Astrocyte (in vitro differentiated cells and primary cell): Measurements from ENCODE around the gene ZNF341. TPM values are rescaled to one million over a fixed set of nuclear protein-coding genes. Genes with fewer than 3 reads are reported as not detected.

ENCODE experiments used
- DNase-seq: peaks from one replicate; pipeline ENCODE4 v3.0.0-alpha.2; 2010; ENCODE audit warnings: low read depth
- FAIRE-seq: peaks from 2 replicates; lab custom pipeline; 2011; peaks lifted over from hg19 to GRCh38; lab: Jason Lieb, UNC
- H2AFZ ChIP-seq: 2 replicates; pipeline ENCODE4 v1.6.0; 2012; ENCODE audit warnings: low read depth, low read length, inconsistent platforms
- H3K27ac ChIP-seq: 2 replicates; pipeline ENCODE4 v1.5.1; 2011; ENCODE audit warnings: low read depth, low read length, inconsistent platforms
- H3K27me3 ChIP-seq: 2 replicates; pipeline ENCODE4 v1.6.0; 2011; ENCODE audit warnings: low read length, inconsistent platforms; ENCODE audit not compliant: insufficient read depth
- H3K36me3 ChIP-seq: 2 replicates; pipeline ENCODE4 v1.5.1; 2011; ENCODE audit warnings: low read length, inconsistent platforms; ENCODE audit not compliant: insufficient read depth
- H3K4me1 ChIP-seq: 2 replicates; pipeline ENCODE4 v1.5.1; 2011; ENCODE audit warnings: low read length, inconsistent platforms; ENCODE audit not compliant: insufficient read depth
- H3K4me2 ChIP-seq: 2 replicates; pipeline ENCODE4 v1.6.0; 2012; ENCODE audit warnings: low read length, inconsistent platforms
- H3K4me3 ChIP-seq: 2 replicates; pipeline ENCODE4 v1.5.1; 2011; ENCODE audit warnings: low read depth, mild to moderate bottlenecking, low read length, inconsistent platforms; ENCODE audit not compliant: insufficient read depth
- H3K79me2 ChIP-seq: 2 replicates; pipeline ENCODE4 v1.6.0; 2012; ENCODE audit warnings: mild to moderate bottlenecking, low read length, inconsistent platforms; ENCODE audit not compliant: insufficient read depth
- H3K9ac ChIP-seq: 2 replicates; pipeline ENCODE4 v1.6.0; 2012; ENCODE audit warnings: mild to moderate bottlenecking, low read length, inconsistent platforms
- H3K9me3 ChIP-seq: 2 replicates; pipeline ENCODE4 v1.5.1; 2012; ENCODE audit warnings: low read depth, mild to moderate bottlenecking, low read length, inconsistent platforms; ENCODE audit not compliant: insufficient read depth
- H4K20me1 ChIP-seq: 2 replicates; pipeline ENCODE4 v1.6.0; 2012; ENCODE audit warnings: low read length, inconsistent platforms; ENCODE audit not compliant: insufficient read depth
- H3K27ac Mint-ChIP-seq: one replicate; pipeline ENCODE4 v1.8.0; 2021; ENCODE audit warnings: mild to moderate bottlenecking, mixed read lengths; ENCODE audit not compliant: unreplicated experiment
- H3K27me3 Mint-ChIP-seq: one replicate; pipeline ENCODE4 v1.8.0; 2021; ENCODE audit warnings: low read depth, mixed read lengths; ENCODE audit not compliant: unreplicated experiment
- H3K36me3 Mint-ChIP-seq: one replicate; pipeline ENCODE4 v1.8.0; 2021; ENCODE audit warnings: low read depth, mixed read lengths; ENCODE audit not compliant: unreplicated experiment
- H3K4me1 Mint-ChIP-seq: one replicate; pipeline ENCODE4 v1.8.0; 2021; ENCODE audit warnings: low read depth, mixed read lengths; ENCODE audit not compliant: unreplicated experiment
- H3K4me3 Mint-ChIP-seq: one replicate; pipeline ENCODE4 v1.8.0; 2021; ENCODE audit warnings: mild to moderate bottlenecking, moderate library complexity, mixed read lengths; ENCODE audit not compliant: unreplicated experiment
- H3K9me3 Mint-ChIP-seq: one replicate; pipeline ENCODE4 v1.8.0; 2021; ENCODE audit warnings: mild to moderate bottlenecking, mixed read lengths; ENCODE audit not compliant: unreplicated experiment
- EZH2 ChIP-seq: IDR thresholded peaks from 2 replicates; pipeline ENCODE4 v1.6.1; 2012; ENCODE audit warnings: mild to moderate bottlenecking, low read length, inconsistent platforms; ENCODE audit not compliant: insufficient read depth
- total RNA-seq: library from RNA; stranded (reverse); gene quantifications from 2 replicates; pipeline ENCODE4 v1.2.1, GENCODE V29; 2021
- TF ChIP-seq, protein P1 (sequence below): IDR thresholded peaks from 2 replicates; pipeline ENCODE4 v1.5.1; 2011; ENCODE audit warnings: low read depth, mild to moderate bottlenecking, inconsistent platforms, low read length, moderate library complexity; ENCODE audit not compliant: insufficient read depth

Gene ZNF341
- total RNA-seq, 1 donor from 2014 or later, result 2.0 TPM

DNA sequence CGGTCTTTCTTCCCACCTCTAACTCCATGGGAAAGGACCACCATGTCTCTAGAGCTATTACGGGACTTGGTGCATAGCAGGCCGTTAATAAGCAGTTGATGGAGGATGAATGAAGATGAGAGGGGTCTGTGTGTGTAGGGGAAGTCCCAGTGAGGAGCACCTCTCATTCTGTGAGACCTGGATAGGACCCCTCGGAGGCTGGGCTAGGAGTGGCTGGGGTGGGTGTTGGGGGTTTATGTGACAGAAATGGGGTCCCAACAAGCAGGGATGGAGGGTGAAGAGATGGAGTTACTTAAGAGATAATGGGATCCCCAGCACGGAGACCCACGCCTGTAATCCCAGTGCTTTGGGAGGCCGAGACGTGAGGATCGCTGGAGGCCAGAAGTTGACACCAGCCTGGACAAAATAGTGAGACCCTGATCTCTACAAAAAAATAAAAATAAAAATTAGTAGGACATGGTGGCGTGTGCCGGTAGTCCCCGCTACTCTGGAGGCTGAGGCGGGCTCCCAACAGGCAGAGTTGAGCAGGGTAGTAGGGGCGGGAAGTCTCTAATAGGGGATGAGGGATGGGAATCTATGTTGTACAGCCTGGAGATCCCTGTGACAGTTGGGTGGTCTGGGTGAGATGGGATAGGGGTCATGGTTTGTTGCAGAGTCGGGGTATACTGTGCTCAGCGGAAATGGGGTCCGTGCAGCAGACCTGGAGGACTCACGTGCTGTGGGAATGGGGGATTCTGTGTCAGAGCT lies 677 bp upstream of the ZNF341 start:
- FAIRE-seq, result no peak
- Histone ChIP-seq H2AFZ (peak overlapping the region; percentile 91), H3K4me2 (peak overlapping the region; percentile 95), H3K9ac (peak overlapping the region; percentile 70), H3K27ac (no peak overlapping the region), H3K79me2 (no peaks in the 10 kb centered on the region), H4K20me1 (no peaks in the 10 kb centered on the region), H3K4me3 (peak overlapping the region; percentile 81), H3K4me1 (peaks cover 9% of the 10 kb centered on the region), H3K36me3 (no peaks in the 10 kb centered on the region), H3K27me3 (no peaks in the 10 kb centered on the region), H3K9me3 (no peaks in the 10 kb centered on the region)
- TF ChIP-seq, protein P1, sequence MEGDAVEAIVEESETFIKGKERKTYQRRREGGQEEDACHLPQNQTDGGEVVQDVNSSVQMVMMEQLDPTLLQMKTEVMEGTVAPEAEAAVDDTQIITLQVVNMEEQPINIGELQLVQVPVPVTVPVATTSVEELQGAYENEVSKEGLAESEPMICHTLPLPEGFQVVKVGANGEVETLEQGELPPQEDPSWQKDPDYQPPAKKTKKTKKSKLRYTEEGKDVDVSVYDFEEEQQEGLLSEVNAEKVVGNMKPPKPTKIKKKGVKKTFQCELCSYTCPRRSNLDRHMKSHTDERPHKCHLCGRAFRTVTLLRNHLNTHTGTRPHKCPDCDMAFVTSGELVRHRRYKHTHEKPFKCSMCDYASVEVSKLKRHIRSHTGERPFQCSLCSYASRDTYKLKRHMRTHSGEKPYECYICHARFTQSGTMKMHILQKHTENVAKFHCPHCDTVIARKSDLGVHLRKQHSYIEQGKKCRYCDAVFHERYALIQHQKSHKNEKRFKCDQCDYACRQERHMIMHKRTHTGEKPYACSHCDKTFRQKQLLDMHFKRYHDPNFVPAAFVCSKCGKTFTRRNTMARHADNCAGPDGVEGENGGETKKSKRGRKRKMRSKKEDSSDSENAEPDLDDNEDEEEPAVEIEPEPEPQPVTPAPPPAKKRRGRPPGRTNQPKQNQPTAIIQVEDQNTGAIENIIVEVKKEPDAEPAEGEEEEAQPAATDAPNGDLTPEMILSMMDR, result no peak
- no peak for TF ChIP-seq EZH2
- peaks cover 2% of the 10 kb centered on the region for H3K27me3 Mint-ChIP-seq
- H3K9me3 Mint-ChIP-seq, result peaks cover 2% of the 10 kb centered on the region
- peaks cover 6% of the 10 kb centered on the region for H3K36me3 Mint-ChIP-seq
- no peak for DNase-seq
- peak overlapping the region; percentile 92 for H3K27ac Mint-ChIP-seq
- peak overlapping the region; percentile 87 for H3K4me3 Mint-ChIP-seq
- peaks cover 12% of the 10 kb centered on the region for H3K4me1 Mint-ChIP-seq

DNA sequence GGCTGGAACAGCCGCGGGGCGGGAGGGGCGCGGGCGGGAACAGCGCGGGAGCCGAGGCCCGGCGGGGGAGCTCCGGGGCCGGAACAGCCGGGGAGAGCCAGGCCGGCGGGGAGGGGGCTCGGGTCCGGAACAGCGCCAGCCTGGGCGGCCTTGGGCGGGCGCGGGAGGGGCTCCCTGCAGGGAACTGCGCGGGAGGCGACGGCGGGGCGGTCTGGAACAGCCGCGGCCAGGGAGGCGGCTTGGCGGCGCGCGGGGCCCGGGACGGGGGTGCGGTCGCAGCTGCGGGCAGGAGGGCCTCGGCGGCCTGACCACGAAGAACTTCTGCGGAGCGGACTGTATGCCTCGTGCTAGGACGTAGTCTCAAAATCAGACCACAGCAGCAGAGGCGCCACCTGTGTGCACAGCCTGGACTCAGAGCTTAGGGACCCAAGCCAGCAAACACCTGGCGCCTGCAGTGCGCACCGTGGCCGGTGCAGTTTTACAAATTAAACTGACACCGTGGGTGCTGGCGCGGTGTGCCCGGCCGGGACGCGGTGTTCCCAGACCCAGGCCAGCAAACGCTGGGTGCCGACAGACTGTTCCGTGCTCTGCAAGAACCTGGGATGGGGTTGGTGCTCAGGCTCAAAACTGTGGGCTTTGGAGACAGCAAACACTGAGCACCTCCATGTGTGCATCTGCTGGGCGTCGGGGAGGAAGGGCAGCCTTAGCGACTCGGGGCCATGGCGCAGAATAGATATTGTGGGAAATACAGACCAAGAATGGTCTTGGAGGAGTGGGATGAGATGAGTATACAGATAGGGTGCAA lies 572 bp downstream of the ZNF341 start:
- Histone ChIP-seq H3K36me3 (no peaks in the 10 kb centered on the region), H3K4me2 (peak overlapping the region; percentile 95), H3K9me3 (peaks cover 4% of the 10 kb centered on the region), H2AFZ (peak overlapping the region; percentile 97), H3K79me2 (no peaks in the 10 kb centered on the region), H3K9ac (peak overlapping the region; percentile 70), H3K27me3 (no peaks in the 10 kb centered on the region), H3K4me3 (peak overlapping the region; percentile 81), H3K4me1 (peaks cover 9% of the 10 kb centered on the region), H3K27ac (peak overlapping the region; percentile 12), H4K20me1 (no peaks in the 10 kb centered on the region)
- Mint-ChIP-seq H3K4me3 (peak overlapping the region; percentile 79), H3K36me3 (peaks cover 7% of the 10 kb centered on the region), H3K27ac (peak overlapping the region; percentile 62), H3K4me1 (peaks cover 12% of the 10 kb centered on the region), H3K27me3 (peaks cover 2% of the 10 kb centered on the region), H3K9me3 (peaks cover 8% of the 10 kb centered on the region)
- TF ChIP-seq EZH2, result no peak
- TF ChIP-seq, protein P1, result no peak
- peak; percentile 55 for DNase-seq
- FAIRE-seq, result no peak
